K562 (cell line): ENCODE measurements around the gene SH3TC1. TPM values are rescaled to one million over a fixed set of nuclear protein-coding genes. Genes with fewer than 3 reads are reported as not detected.

Source experiments
- ATAC-seq: fragments of 200-7000 bp; cut with Tn5 transposase; 3 replicates; pipeline ENCODE4 v1.9.1; 2020; ENCODE audit warnings: moderate library complexity
- BruUV-seq: library from RNA; stranded (reverse); fragments of 400-500 nt; replicated peaks from 2 replicates; lab custom pipeline; 2021; lab: Mats Ljungman, UMichigan
- CTCF ChIA-PET: fragments of 300-600 bp; formaldehyde crosslinking; extraction: SDS; loops from one replicate; lab custom pipeline; 2021; ENCODE audit warnings: low intra/inter-chr PET ratio; lab: Yijun Ruan, JAX
- POLR2A ChIA-PET: fragments of 300-600, 350-650 bp; sonication (Branson Sonifier 250); formaldehyde crosslinking; extraction: SDS; loops from one replicate; lab custom pipeline; 2021; ENCODE audit warnings: antibody characterized with exemption, inconsistent platforms; lab: Yijun Ruan, JAX
- DNase-seq, 4 experiments: peaks; one replicate each; pipeline versions ENCODE4 v3.0.0 to v3.0.0-alpha.2; 2011 to 2018; ENCODE audit warnings: low spot score in 3 of 4, mixed read lengths in 3 of 4; ENCODE audit errors: extremely low read depth in 1 of 4
- FAIRE-seq: peaks from 2 replicates; lab custom pipeline; 2011; peaks lifted over from hg19 to GRCh38; lab: Jason Lieb, UNC
- H2AFZ ChIP-seq: 2 replicates; pipeline ENCODE4 v1.6.0; 2011; ENCODE audit warnings: low read depth, low read length, control low read depth, inconsistent platforms
- H3K27ac ChIP-seq: fragments of 200-600 bp; 3 replicates; pipeline ENCODE4 v1.8.0; 2011; ENCODE audit warnings: low read depth, mild to moderate bottlenecking, control low read depth, inconsistent platforms, low read length, moderate library complexity, mixed read lengths; ENCODE audit errors: extremely low read depth
- H3K27me3 ChIP-seq, 2 experiments: fragments of 300-600 bp in 1 of 2; 2 replicates in 1 of 2; 3 replicates in 1 of 2; pipeline versions ENCODE4 v1.6.0 to v1.8.0; 2011; ENCODE audit warnings: inconsistent platforms in 2 of 2, low read length in 2 of 2, mild to moderate bottlenecking in 1 of 2, mixed read lengths in 1 of 2, moderate library complexity in 1 of 2; ENCODE audit not compliant: control insufficient read depth in 2 of 2, insufficient read depth in 2 of 2
- H3K36me3 ChIP-seq: fragments of 300-600 bp; 3 replicates; pipeline ENCODE4 v1.8.0; 2011; ENCODE audit warnings: mild to moderate bottlenecking, low read length, inconsistent platforms; ENCODE audit not compliant: control insufficient read depth, insufficient read depth
- H3K4me1 ChIP-seq, 2 experiments: fragments of 200-600 bp in 1 of 2; replicated peaks in 1 of 2; 2 replicates in 1 of 2; 3 replicates in 1 of 2; pipeline versions ENCODE4 v1.5.1 to v1.8.0; 2011; ENCODE audit warnings: inconsistent platforms in 2 of 2, low read length in 2 of 2, mild to moderate bottlenecking in 1 of 2, mixed read lengths in 1 of 2, moderate library complexity in 1 of 2; ENCODE audit not compliant: control insufficient read depth in 2 of 2, insufficient read depth in 2 of 2
- H3K4me2 ChIP-seq: 2 replicates; pipeline ENCODE4 v1.6.1; 2011; ENCODE audit warnings: low read length, control low read depth, inconsistent platforms, mixed read lengths; ENCODE audit not compliant: insufficient read depth
- H3K4me3 ChIP-seq: fragments of 200-600 bp; sonication (generic), shearing (Covaris generic); 2 replicates; pipeline ENCODE4 v1.5.1; 2016; ENCODE audit warnings: control low read depth, inconsistent platforms
- H3K79me2 ChIP-seq: fragments of 200-600 bp; 3 replicates; pipeline ENCODE4 v1.8.0; 2011; ENCODE audit warnings: low read length, inconsistent platforms; ENCODE audit not compliant: control insufficient read depth, insufficient read depth
- H3K9ac ChIP-seq, 2 experiments: 2 replicates each; pipeline versions ENCODE4 v1.6.0 to v1.6.1; 2011; ENCODE audit warnings: low read depth in 2 of 2, low read length in 2 of 2, control low read depth in 1 of 2, inconsistent platforms in 1 of 2, mild to moderate bottlenecking in 1 of 2, mixed read lengths in 1 of 2; ENCODE audit not compliant: insufficient read depth in 1 of 2
- H3K9me1 ChIP-seq: one replicate; pipeline ENCODE4 v1.6.0; 2011; ENCODE audit warnings: inconsistent platforms, mild to moderate bottlenecking, low read length, moderate library complexity; ENCODE audit not compliant: control insufficient read depth, insufficient read depth
- H3K9me3 ChIP-seq: replicated peaks from 2 replicates; pipeline ENCODE4 v1.5.1; 2011; ENCODE audit warnings: low read depth, low read length, inconsistent platforms; ENCODE audit not compliant: control insufficient read depth, insufficient read depth
- H4K20me1 ChIP-seq: replicated peaks from 2 replicates; pipeline ENCODE4 v1.6.1; 2011; ENCODE audit warnings: low read length, inconsistent platforms, mixed read lengths; ENCODE audit not compliant: control insufficient read depth, insufficient read depth
- CREB3L1 ChIP-seq: fragments of 450-650 bp; IDR thresholded peaks from 2 replicates; pipeline ENCODE4 v1.6.1; 2014; ENCODE audit warnings: low read depth, mild to moderate bottlenecking, moderate library complexity, borderline replicate concordance
- DPF2 ChIP-seq: fragments of 450-650 bp; IDR thresholded peaks from 2 replicates; pipeline ENCODE4 v1.6.1; 2016
- FOXA1 ChIP-seq: fragments of 450-650 bp; IDR thresholded peaks from 2 replicates; pipeline ENCODE4 v1.6.1; 2016; ENCODE audit warnings: mild to moderate bottlenecking, borderline replicate concordance
- HDAC1 ChIP-seq, 2 experiments: fragments of 450-650 bp; IDR thresholded peaks; 2 replicates each; pipeline ENCODE4 v1.6.1; 2016 to 2017; ENCODE audit warnings: inconsistent platforms in 1 of 2, mild to moderate bottlenecking in 1 of 2, moderate library complexity in 1 of 2
- KDM1A ChIP-seq, 2 experiments: fragments of 450-650 bp; IDR thresholded peaks; 2 replicates each; pipeline ENCODE4 v1.6.1; 2016; ENCODE audit warnings: mild to moderate bottlenecking in 2 of 2
- LARP7 ChIP-seq: fragments of 450-650 bp; IDR thresholded peaks from 2 replicates; pipeline ENCODE4 v1.6.1; 2016
- MIER1 ChIP-seq: fragments of 450-650 bp; IDR thresholded peaks from 2 replicates; pipeline ENCODE4 v1.6.1; 2016; ENCODE audit warnings: antibody characterized with exemption, mild to moderate bottlenecking, low read depth
- NCOA4 ChIP-seq: fragments of 450-650 bp; IDR thresholded peaks from 2 replicates; pipeline ENCODE4 v1.6.1; 2018; ENCODE audit warnings: mild to moderate bottlenecking; ENCODE audit not compliant: partially characterized antibody
- NR3C1 ChIP-seq: sonication (generic); formaldehyde crosslinking; IDR thresholded peaks from 2 replicates; pipeline ENCODE4 v1.8.1; 2022; ENCODE audit warnings: missing genetic modification reagents
- PHF20 ChIP-seq: fragments of 450-650 bp; IDR thresholded peaks from 2 replicates; pipeline ENCODE4 v1.6.1; 2018; ENCODE audit not compliant: partially characterized antibody
- RBM39 ChIP-seq: fragments of 200-400 bp; formaldehyde crosslinking; optimal IDR thresholded peaks from 2 replicates; pipeline ENCODE3; 2018; ENCODE audit warnings: low read depth, low read length
- SRSF7 ChIP-seq: fragments of 200-400 bp; formaldehyde crosslinking; optimal IDR thresholded peaks from 2 replicates; pipeline ENCODE3; 2017; ENCODE audit warnings: mild to moderate bottlenecking, low read depth, low read length
- U2AF1 ChIP-seq: fragments of 200-400 bp; formaldehyde crosslinking; optimal IDR thresholded peaks from 2 replicates; pipeline ENCODE3; 2017; ENCODE audit warnings: mild to moderate bottlenecking, low read depth, low read length, moderate library complexity
- ZNF449 ChIP-seq: fragments of 250-450 bp; sonication (Bioruptor Pico); IDR thresholded peaks from 2 replicates; pipeline ENCODE4 v1.8.0; 2022; ENCODE audit warnings: moderate library complexity, mild to moderate bottlenecking, inconsistent platforms
- ZNF707 ChIP-seq: fragments of 250-450 bp; sonication (Bioruptor Pico); conservative IDR thresholded peaks from 2 replicates; pipeline ENCODE4 v1.8.0; 2022; ENCODE audit warnings: inconsistent platforms, mild to moderate bottlenecking, moderate library complexity
- ZNF830 ChIP-seq: fragments of 250-450 bp; sonication (Bioruptor Pico); IDR thresholded peaks from 2 replicates; pipeline ENCODE4 v1.5.0; 2021; ENCODE audit warnings: mild to moderate bottlenecking
- WGBS: fragments of 100-300 bp; shearing (Covaris generic); methylation state at CpG from one replicate; pipeline ENCODE4 v1.1.6; 2016; ENCODE audit warnings: low coverage, mixed read lengths; ENCODE audit not compliant: insufficient coverage; ENCODE audit errors: missing lambda C conversion rate; 5-methylcytosine and 5-hydroxymethylcytosine counted together
- in situ Hi-C: fragments of 300-500 bp; cut with MboI; formaldehyde crosslinking; loops from 4 replicates; pipeline ENCODE4 v1.15.0; 2018; ENCODE audit warnings: inconsistent platforms, mixed read lengths
- intact Hi-C: fragments of 100-400 bp; cut with micrococcal nuclease; formaldehyde crosslinking; loops from 2 replicates; pipeline ENCODE4 v1.14.2; 2022
- polyA plus RNA-seq, 8 experiments: library from polyadenylated mRNA; depleted of rRNA in 4 of 8; stranded (reverse) in 5 of 8; unstranded in 3 of 8; fragments of >200 nt; fragmentation: Nextera tagmentation in 2 of 8; fragmentation: Illumina TruSeq in 1 of 8; extraction: Ambion mirVana in 2 of 8; extraction: Trizol in 1 of 8; gene quantifications; 2 replicates each; pipeline versions ENCODE4 v1.2.1 to v1.2.3, GENCODE V29; 2011 to 2014; ENCODE audit warnings: inconsistent platforms in 1 of 8, missing spikeins in 1 of 8
- total RNA-seq, 7 experiments: library from RNA; depleted of rRNA in 6 of 7; stranded (reverse); fragments of >200 nt in 6 of 7; fragmentation: Illumina TruSeq in 2 of 7; extraction: Trizol in 2 of 7; gene quantifications; 2 replicates each; pipeline versions ENCODE4 v1.2.1 to v1.2.3, GENCODE V29; 2011 to 2021; ENCODE audit warnings: low replicate concordance in 1 of 7
- TF ChIP-seq, protein P1 (sequence below): fragments of 250-450 bp; sonication (Bioruptor Pico); IDR thresholded peaks from 2 replicates; pipeline ENCODE4 v1.8.0; 2021; ENCODE audit warnings: mild to moderate bottlenecking, moderate library complexity
- TF ChIP-seq, protein P2 (sequence below): fragments of 250-450 bp; sonication (Bioruptor Pico); IDR thresholded peaks from 2 replicates; pipeline ENCODE4 v1.8.0; 2021; ENCODE audit warnings: borderline replicate concordance, mild to moderate bottlenecking, moderate library complexity; ENCODE audit not compliant: poor library complexity, severe bottlenecking

SH3TC1 gene
- total and polyA plus RNA-seq, 9 of the 15 experiments (the other 6 are each of a cell fraction or from before 2014, with no cell fraction given) = 0.04 to 2.1 (median 0.48) TPM; not detected in 1

GRCh38 chr4:8233672-8234484, 34.8 kb downstream of the SH3TC1 start:
- Histone ChIP-seq H3K4me3 (no peak overlapping the region), H3K9me3 (no peaks in the 10 kb centered on the region), H3K9me1 (peaks cover 2% of the 10 kb centered on the region), H3K27ac (no peak overlapping the region), H3K4me2 (no peak overlapping the region), H3K9ac (no peak overlapping the region), H3K27me3 (no peaks in the 10 kb centered on the region; a peak in 1 of 5 replicates), H3K4me1 (peaks cover 0 to 14% of the 10 kb centered on the region in 2 experiments; a peak in 2 of 5 replicates), H3K36me3 (no peaks in the 10 kb centered on the region), H4K20me1 (0 out of 2 replicates have a peak, but pooled peaks cover 4% of the 10 kb centered on the region), H2AFZ (no peak overlapping the region), H3K79me2 (no peaks in the 10 kb centered on the region)
- intact Hi-C loops = no loop called here
- ChIA-PET POLR2A (interaction anchor here (0.5 kb wide), 1 partner anchor 502 kb away, joined by 3 read pairs; no protein-coding TSS in a partner anchor), CTCF (no interaction called here)
- ATAC-seq (no peak), FAIRE-seq (no peak), DNase-seq (no peak)
- in situ Hi-C loops = no loop called here
- 3% methylated on average over 4 of the region's 4 CpGs for WGBS
- BruUV-seq = no TSS peak
- TF ChIP-seq DPF2 = no peak
- no peak for TF ChIP-seq LARP7
- no peak for TF ChIP-seq ZNF830 (CRISPR knock-in tag)
- TF ChIP-seq CREB3L1 = no peak
- no peak for TF ChIP-seq ZNF449 (CRISPR knock-in tag)
- no peak for TF ChIP-seq SRSF7
- TF ChIP-seq U2AF1 = no peak
- no peak for TF ChIP-seq ZNF707 (CRISPR knock-in tag)
- peak in 1 of 2 experiments; percentile 56; a peak in 2 of 4 replicates for TF ChIP-seq HDAC1 (IDR thresholded peaks at IDR 0.05)
- TF ChIP-seq NCOA4 = no peak
- TF ChIP-seq KDM1A (IDR thresholded peaks at IDR 0.05) = peak; percentile 33 to 60; a peak in 3 of 4 replicates
- TF ChIP-seq RBM39 = no peak
- no peak for TF ChIP-seq FOXA1
- no peak for TF ChIP-seq MIER1
- TF ChIP-seq NR3C1 (CRISPR knock-in tag) = no peak
- TF ChIP-seq, protein P1, sequence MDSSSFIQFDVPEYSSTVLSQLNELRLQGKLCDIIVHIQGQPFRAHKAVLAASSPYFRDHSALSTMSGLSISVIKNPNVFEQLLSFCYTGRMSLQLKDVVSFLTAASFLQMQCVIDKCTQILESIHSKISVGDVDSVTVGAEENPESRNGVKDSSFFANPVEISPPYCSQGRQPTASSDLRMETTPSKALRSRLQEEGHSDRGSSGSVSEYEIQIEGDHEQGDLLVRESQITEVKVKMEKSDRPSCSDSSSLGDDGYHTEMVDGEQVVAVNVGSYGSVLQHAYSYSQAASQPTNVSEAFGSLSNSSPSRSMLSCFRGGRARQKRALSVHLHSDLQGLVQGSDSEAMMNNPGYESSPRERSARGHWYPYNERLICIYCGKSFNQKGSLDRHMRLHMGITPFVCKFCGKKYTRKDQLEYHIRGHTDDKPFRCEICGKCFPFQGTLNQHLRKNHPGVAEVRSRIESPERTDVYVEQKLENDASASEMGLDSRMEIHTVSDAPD (CRISPR knock-in tag) = no peak
- no peak for TF ChIP-seq PHF20
- TF ChIP-seq, protein P2, sequence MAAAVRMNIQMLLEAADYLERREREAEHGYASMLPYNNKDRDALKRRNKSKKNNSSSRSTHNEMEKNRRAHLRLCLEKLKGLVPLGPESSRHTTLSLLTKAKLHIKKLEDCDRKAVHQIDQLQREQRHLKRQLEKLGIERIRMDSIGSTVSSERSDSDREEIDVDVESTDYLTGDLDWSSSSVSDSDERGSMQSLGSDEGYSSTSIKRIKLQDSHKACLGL = no peak
